GM21576 (cell line): ENCODE measurements around the gene NRXN3.

Experiments
- ATAC-seq: cut with Tn5 transposase; IDR thresholded peaks from one replicate; pipeline ENCODE4 v1.9.1; 2021; ENCODE audit warnings: mild to moderate bottlenecking, moderate library complexity; ENCODE audit not compliant: unreplicated experiment

The NRXN3 gene

GRCh38 chr14:79543967-79544697 lies 1374.0 kb downstream of the NRXN3 start:
- ATAC-seq = no peak

GRCh38 chr14:79544698-79545070 lies 1374.5 kb downstream of the NRXN3 start:
- no peak for ATAC-seq

GRCh38 chr14:79548836-79549235 lies 1378.7 kb downstream of the NRXN3 start:
- no peak for ATAC-seq

GRCh38 chr14:79549515-79549914 lies 1379.3 kb downstream of the NRXN3 start:
- no peak for ATAC-seq

GRCh38 chr14:79551523-79551922 lies 1381.3 kb downstream of the NRXN3 start:
- ATAC-seq = no peak

- no peak for ATAC-seq
Observed at GRCh38 chr14:79552778-79553177, 1382.6 kb downstream of the NRXN3 start.

- no peak for ATAC-seq
Observed at GRCh38 chr14:79554816-79555215, 1384.6 kb downstream of the NRXN3 start.

- no peak for ATAC-seq
Observed at GRCh38 chr14:79555429-79555828, 1385.3 kb downstream of the NRXN3 start.

GRCh38 chr14:79557309-79557708 lies 1387.1 kb downstream of the NRXN3 start:
- no peak for ATAC-seq

GRCh38 chr14:79562185-79562584 lies 1392.0 kb downstream of the NRXN3 start:
- ATAC-seq = no peak

GRCh38 chr14:79564371-79564770 lies 1394.2 kb downstream of the NRXN3 start:
- ATAC-seq = no peak

- ATAC-seq = no peak
Observed at GRCh38 chr14:79567306-79567705, 1397.1 kb downstream of the NRXN3 start.

GRCh38 chr14:79568594-79568993 lies 1398.4 kb downstream of the NRXN3 start:
- ATAC-seq = no peak

GRCh38 chr14:79569072-79569471 lies 1398.9 kb downstream of the NRXN3 start:
- ATAC-seq = no peak

- no peak for ATAC-seq
Observed at GRCh38 chr14:79570648-79571047, 1400.5 kb downstream of the NRXN3 start.

- no peak for ATAC-seq
Observed at GRCh38 chr14:79571366-79571765, 1401.2 kb downstream of the NRXN3 start.

- no peak for ATAC-seq
Observed at GRCh38 chr14:79573486-79573885, 1403.3 kb downstream of the NRXN3 start.

GRCh38 chr14:79575032-79575431 lies 1404.9 kb downstream of the NRXN3 start:
- no peak for ATAC-seq

- no peak for ATAC-seq
Observed at GRCh38 chr14:79576424-79576823, 1406.3 kb downstream of the NRXN3 start.

- ATAC-seq = no peak
Observed at GRCh38 chr14:79578470-79578869, 1408.3 kb downstream of the NRXN3 start.

GRCh38 chr14:79580414-79580813 lies 1410.2 kb downstream of the NRXN3 start:
- ATAC-seq = no peak

- ATAC-seq = no peak
Observed at GRCh38 chr14:79580906-79581305, 1410.7 kb downstream of the NRXN3 start.

GRCh38 chr14:79581912-79582576 lies 1411.9 kb downstream of the NRXN3 start:
- ATAC-seq = no peak
